WTC11 (cell line): Measurements from ENCODE around the gene MIOX. TPM values are rescaled to one million over a fixed set of nuclear protein-coding genes. Genes with fewer than 3 reads are reported as not detected.

Experiments used
- ATAC-seq: fragments of 200-7000 bp; cut with Tn5 transposase; 2 replicates; pipeline ENCODE4 v1.10.0; 2021; ENCODE audit warnings: mild to moderate bottlenecking, moderate library complexity
- CTCF ChIA-PET: fragments of 300-600 bp; sonication (Branson Sonifier 250); formaldehyde crosslinking; loops from one replicate; lab custom pipeline; 2021; ENCODE audit warnings: antibody characterized with exemption; lab: Charles Lee
- POLR2A ChIA-PET: fragments of 350-600 bp; sonication (Branson Sonifier 250); formaldehyde crosslinking; loops from one replicate; lab custom pipeline; 2021; ENCODE audit warnings: antibody characterized with exemption; lab: Charles Lee
- DNase-seq: peaks from one replicate; pipeline ENCODE4 v3.0.0; 2021; ENCODE audit warnings: low spot score
- H3K27ac Mint-ChIP-seq: 2 replicates; pipeline ENCODE4 v1.8.0; 2021; ENCODE audit warnings: mixed read lengths
- H3K27me3 Mint-ChIP-seq: 2 replicates; pipeline ENCODE4 v1.8.0; 2021; ENCODE audit warnings: low read depth, mild to moderate bottlenecking, moderate library complexity, mixed read lengths
- H3K36me3 Mint-ChIP-seq: 2 replicates; pipeline ENCODE4 v1.8.0; 2021; ENCODE audit warnings: mixed read lengths
- H3K4me1 Mint-ChIP-seq: 2 replicates; pipeline ENCODE4 v1.8.0; 2022; ENCODE audit warnings: mixed read lengths
- H3K4me3 Mint-ChIP-seq: 2 replicates; pipeline ENCODE4 v1.8.0; 2021; ENCODE audit warnings: mild to moderate bottlenecking, moderate library complexity, mixed read lengths
- H3K9me3 Mint-ChIP-seq: 2 replicates; pipeline ENCODE4 v1.8.0; 2021; ENCODE audit warnings: mixed read lengths
- CBFB ChIP-seq: sonication (generic); formaldehyde crosslinking; IDR thresholded peaks from 2 replicates; pipeline ENCODE4 v1.8.1; 2022; ENCODE audit warnings: mild to moderate bottlenecking, low read depth, missing genetic modification reagents
- CREB1 ChIP-seq: sonication (generic); formaldehyde crosslinking; IDR thresholded peaks from 2 replicates; pipeline ENCODE4 v1.8.0; 2023; ENCODE audit warnings: mild to moderate bottlenecking, missing genetic modification reagents
- CREM ChIP-seq: sonication (generic); formaldehyde crosslinking; IDR thresholded peaks from 2 replicates; pipeline ENCODE4 v1.8.1; 2022; ENCODE audit warnings: mild to moderate bottlenecking, missing genetic modification reagents, moderate library complexity
- CTCF ChIP-seq: fragments of 200-600 bp; IDR thresholded peaks from 2 replicates; pipeline ENCODE4 v1.8.0; 2022; ENCODE audit warnings: antibody characterized with exemption
- ESRRA ChIP-seq: sonication (generic); formaldehyde crosslinking; IDR thresholded peaks from 2 replicates; pipeline ENCODE4 v1.8.1; 2022; ENCODE audit warnings: mild to moderate bottlenecking, missing genetic modification reagents, borderline replicate concordance
- FOXK1 ChIP-seq: sonication (generic); formaldehyde crosslinking; IDR thresholded peaks from 2 replicates; pipeline ENCODE4 v1.8.0; 2022; ENCODE audit warnings: mild to moderate bottlenecking, moderate library complexity, missing genetic modification reagents
- IRF1 ChIP-seq: sonication (generic); formaldehyde crosslinking; IDR thresholded peaks from 2 replicates; pipeline ENCODE4 v1.8.0; 2023; ENCODE audit warnings: missing genetic modification reagents
- NFE2L1 ChIP-seq: sonication (generic); formaldehyde crosslinking; IDR thresholded peaks from 2 replicates; pipeline ENCODE4 v1.8.1; 2023; ENCODE audit warnings: missing genetic modification reagents
- TP53 ChIP-seq: sonication (generic); formaldehyde crosslinking; IDR thresholded peaks from 2 replicates; pipeline ENCODE4 v1.8.1; 2023; ENCODE audit warnings: mild to moderate bottlenecking, missing genetic modification reagents
- ZBTB43 ChIP-seq: sonication (generic); formaldehyde crosslinking; IDR thresholded peaks from 2 replicates; pipeline ENCODE4 v1.8.1; 2023; ENCODE audit warnings: mild to moderate bottlenecking, missing genetic modification reagents
- total RNA-seq: library from RNA; stranded (reverse); gene quantifications from 3 replicates; pipeline ENCODE4 v1.2.3, GENCODE V29; 2021
- TF ChIP-seq, protein P1 (sequence below): sonication (generic); formaldehyde crosslinking; IDR thresholded peaks from 2 replicates; pipeline ENCODE4 v1.8.1; 2023; ENCODE audit warnings: mild to moderate bottlenecking, missing genetic modification reagents, moderate library complexity
- TF ChIP-seq, protein P2 (sequence below): sonication (generic); formaldehyde crosslinking; IDR thresholded peaks from 2 replicates; pipeline ENCODE4 v1.8.0; 2023; ENCODE audit warnings: missing genetic modification reagents, mild to moderate bottlenecking, borderline replicate concordance
- TF ChIP-seq, protein P3 (sequence below): sonication (generic); formaldehyde crosslinking; IDR thresholded peaks from 2 replicates; pipeline ENCODE4 v1.8.0; 2022; ENCODE audit warnings: mild to moderate bottlenecking, missing genetic modification reagents

The MIOX gene
- total RNA-seq, 1 experiment from 2014 or later = 0.33 TPM

GRCh38 chr22:50525104-50525857 lies 38.6 kb downstream of the MIOX start, which contains the start of gene SCO2 (continued):
- peak; percentile 62 for TF ChIP-seq TP53 (CRISPR knock-in tag)
- TF ChIP-seq, protein P1, sequence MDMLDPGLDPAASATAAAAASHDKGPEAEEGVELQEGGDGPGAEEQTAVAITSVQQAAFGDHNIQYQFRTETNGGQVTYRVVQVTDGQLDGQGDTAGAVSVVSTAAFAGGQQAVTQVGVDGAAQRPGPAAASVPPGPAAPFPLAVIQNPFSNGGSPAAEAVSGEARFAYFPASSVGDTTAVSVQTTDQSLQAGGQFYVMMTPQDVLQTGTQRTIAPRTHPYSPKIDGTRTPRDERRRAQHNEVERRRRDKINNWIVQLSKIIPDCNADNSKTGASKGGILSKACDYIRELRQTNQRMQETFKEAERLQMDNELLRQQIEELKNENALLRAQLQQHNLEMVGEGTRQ (CRISPR knock-in tag) = peak; percentile 98
- peak; percentile 69 for TF ChIP-seq FOXK1
- TF ChIP-seq, protein P2, sequence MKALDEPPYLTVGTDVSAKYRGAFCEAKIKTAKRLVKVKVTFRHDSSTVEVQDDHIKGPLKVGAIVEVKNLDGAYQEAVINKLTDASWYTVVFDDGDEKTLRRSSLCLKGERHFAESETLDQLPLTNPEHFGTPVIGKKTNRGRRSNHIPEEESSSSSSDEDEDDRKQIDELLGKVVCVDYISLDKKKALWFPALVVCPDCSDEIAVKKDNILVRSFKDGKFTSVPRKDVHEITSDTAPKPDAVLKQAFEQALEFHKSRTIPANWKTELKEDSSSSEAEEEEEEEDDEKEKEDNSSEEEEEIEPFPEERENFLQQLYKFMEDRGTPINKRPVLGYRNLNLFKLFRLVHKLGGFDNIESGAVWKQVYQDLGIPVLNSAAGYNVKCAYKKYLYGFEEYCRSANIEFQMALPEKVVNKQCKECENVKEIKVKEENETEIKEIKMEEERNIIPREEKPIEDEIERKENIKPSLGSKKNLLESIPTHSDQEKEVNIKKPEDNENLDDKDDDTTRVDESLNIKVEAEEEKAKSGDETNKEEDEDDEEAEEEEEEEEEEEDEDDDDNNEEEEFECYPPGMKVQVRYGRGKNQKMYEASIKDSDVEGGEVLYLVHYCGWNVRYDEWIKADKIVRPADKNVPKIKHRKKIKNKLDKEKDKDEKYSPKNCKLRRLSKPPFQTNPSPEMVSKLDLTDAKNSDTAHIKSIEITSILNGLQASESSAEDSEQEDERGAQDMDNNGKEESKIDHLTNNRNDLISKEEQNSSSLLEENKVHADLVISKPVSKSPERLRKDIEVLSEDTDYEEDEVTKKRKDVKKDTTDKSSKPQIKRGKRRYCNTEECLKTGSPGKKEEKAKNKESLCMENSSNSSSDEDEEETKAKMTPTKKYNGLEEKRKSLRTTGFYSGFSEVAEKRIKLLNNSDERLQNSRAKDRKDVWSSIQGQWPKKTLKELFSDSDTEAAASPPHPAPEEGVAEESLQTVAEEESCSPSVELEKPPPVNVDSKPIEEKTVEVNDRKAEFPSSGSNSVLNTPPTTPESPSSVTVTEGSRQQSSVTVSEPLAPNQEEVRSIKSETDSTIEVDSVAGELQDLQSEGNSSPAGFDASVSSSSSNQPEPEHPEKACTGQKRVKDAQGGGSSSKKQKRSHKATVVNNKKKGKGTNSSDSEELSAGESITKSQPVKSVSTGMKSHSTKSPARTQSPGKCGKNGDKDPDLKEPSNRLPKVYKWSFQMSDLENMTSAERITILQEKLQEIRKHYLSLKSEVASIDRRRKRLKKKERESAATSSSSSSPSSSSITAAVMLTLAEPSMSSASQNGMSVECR = peak; percentile 90; the same call in 1 of the 2 replicates
- TF ChIP-seq IRF1 (CRISPR knock-in tag) = peak; percentile 48; the same call in 1 of the 2 replicates
- peak; percentile 50; the same call in 1 of the 2 replicates for TF ChIP-seq ZBTB43 (CRISPR knock-in tag)

DNA sequence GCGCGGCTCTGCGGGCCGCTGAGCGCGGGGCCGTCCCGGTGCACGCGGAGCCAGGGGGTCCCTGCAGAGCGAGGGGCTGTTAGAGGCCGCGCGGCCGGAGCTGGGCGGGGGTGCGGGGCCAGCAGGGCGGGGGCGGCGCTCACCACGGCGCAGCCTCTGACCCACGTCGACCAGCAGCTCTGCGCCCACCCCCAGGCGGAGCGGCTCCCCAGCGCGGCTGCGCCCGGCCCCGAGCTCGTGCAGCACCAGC lies 39.1 kb downstream of the MIOX start:
- POLR2A ChIA-PET = interaction anchor here (0.6 to 2.3 kb wide), 9 partner anchors 11 to 174 kb away, joined by 3 to 13 read pairs (median 3); partner anchors contain the start of genes CHKB, LMF2, NCAPH2 and SYCE3
- Mint-ChIP-seq H3K4me1 (peaks cover 13% of the 10 kb centered on the region), H3K9me3 (no peaks in the 10 kb centered on the region), H3K27ac (no peak overlapping the region), H3K27me3 (peaks cover 41% of the 10 kb centered on the region)
- no peak for DNase-seq
- peak; percentile 15; the same call in 1 of the 2 replicates for ATAC-seq
- TF ChIP-seq CREM (CRISPR knock-in tag) (no peak), IRF1 (CRISPR knock-in tag) (0 out of 2 replicates have a peak, but pooled peaks have one; percentile 44), CTCF (no peak), CREB1 (CRISPR knock-in tag) (no peak), ESRRA (CRISPR knock-in tag) (no peak), NFE2L1 (0 out of 2 replicates have a peak, but pooled peaks have one; percentile 3), CBFB (peak; percentile 92; the same call in 1 of the 2 replicates)
- TF ChIP-seq, protein P3, sequence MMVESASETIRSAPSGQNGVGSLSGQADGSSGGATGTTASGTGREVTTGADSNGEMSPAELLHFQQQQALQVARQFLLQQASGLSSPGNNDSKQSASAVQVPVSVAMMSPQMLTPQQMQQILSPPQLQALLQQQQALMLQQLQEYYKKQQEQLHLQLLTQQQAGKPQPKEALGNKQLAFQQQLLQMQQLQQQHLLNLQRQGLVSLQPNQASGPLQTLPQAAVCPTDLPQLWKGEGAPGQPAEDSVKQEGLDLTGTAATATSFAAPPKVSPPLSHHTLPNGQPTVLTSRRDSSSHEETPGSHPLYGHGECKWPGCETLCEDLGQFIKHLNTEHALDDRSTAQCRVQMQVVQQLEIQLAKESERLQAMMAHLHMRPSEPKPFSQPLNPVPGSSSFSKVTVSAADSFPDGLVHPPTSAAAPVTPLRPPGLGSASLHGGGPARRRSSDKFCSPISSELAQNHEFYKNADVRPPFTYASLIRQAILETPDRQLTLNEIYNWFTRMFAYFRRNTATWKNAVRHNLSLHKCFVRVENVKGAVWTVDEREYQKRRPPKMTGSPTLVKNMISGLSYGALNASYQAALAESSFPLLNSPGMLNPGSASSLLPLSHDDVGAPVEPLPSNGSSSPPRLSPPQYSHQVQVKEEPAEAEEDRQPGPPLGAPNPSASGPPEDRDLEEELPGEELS (CRISPR knock-in tag) = no peak
- TF ChIP-seq, protein P2 = no peak
- TF ChIP-seq, all 79 proteins: peak for 3
- CTCF ChIA-PET = interaction anchor here (0.6 to 4.3 kb wide), 63 partner anchors 8 to 634 kb away, joined by 3 to 60 read pairs (median 5); partner anchors contain the start of genes ADM2, ARSA, CHKB and DENND6B
- H3K4me3 Mint-ChIP-seq = peak overlapping the region; percentile 82
- H3K36me3 Mint-ChIP-seq = no peaks in the 10 kb centered on the region
